Amniotic stem cell (primary cell): ENCODE results near the gene PRIMA1.

ENCODE experiments used
- DNase-seq: peaks from one replicate; lab custom pipeline; 2025; lab: John Stamatoyannopoulos, UW

PRIMA1 gene

DNA sequence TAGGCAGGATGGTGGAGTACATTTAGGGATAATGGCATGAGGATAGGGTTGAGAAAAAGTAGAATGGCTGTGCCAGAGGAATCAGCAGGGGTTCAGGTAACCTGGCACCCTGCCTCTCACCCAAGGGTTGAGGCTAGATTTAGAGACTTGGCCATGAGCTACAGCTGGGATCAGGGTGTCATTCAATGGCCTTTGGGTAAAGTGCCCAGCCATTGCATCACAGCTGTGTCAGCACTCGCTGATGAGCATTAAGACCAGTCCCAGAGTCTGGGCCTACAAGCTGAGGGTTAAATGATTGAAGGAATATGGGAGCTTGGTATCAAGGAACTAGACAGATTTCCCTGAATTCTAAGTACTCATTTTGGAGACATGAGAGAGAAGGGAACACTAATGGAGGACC, 113.9 kb downstream of the PRIMA1 start:
- DNase-seq = no peak

GRCh38 chr14:93669632-93670031, 118.7 kb downstream of the PRIMA1 start:
- DNase-seq = no peak
